ENCODE results near the gene CCDC70. TPM values are rescaled to one million over a fixed set of nuclear protein-coding genes. Genes with fewer than 3 reads are reported as not detected.

The CCDC70 gene
- total RNA-seq, 1 experiment from 2014 or later: not detected

DNA sequence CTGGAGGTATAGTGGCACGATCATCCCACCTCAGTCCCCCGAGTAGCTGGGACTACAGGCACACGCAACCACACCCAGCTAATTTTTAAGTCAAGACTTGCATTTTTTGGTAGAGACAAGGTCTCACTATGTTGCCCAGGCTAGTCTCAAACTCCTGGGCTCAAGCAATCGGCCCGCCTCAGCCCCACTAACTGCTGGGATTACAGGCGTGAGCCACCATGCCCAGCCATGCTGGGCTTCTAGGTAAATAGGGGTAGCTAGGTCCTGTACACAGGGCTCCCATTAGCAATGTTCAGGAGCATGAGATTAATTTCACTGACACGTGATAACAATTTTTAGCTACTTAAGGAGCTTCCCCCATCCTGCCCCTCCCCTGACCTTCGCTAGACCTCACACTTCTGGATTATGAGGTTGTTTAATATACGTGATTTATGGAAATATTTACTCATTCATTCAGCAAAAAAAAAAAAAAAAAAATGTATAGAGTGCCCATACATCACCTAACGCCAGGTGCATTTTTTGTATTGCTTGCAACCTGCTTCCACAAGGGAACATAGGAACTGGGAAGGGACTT is 36.0 kb upstream of the CCDC70 start:
- POLR2A ChIA-PET (ENCODE audit: low non-redundant PET): interaction anchor here (0.6 kb wide), 1 partner anchor 39 kb away, joined by 3 read pairs; no protein-coding TSS in a partner anchor
- Histone ChIP-seq H3K27me3 (replicated peaks; ENCODE audit: insufficient read depth, low read depth, low read length, poor library complexity) (no peaks in the 10 kb centered on the region), H3K36me3 (ENCODE audit: insufficient read depth, low read length, poor library complexity, severe bottlenecking) (no peaks in the 10 kb centered on the region), H3K27ac (ENCODE audit: low read depth, low read length, poor library complexity, severe bottlenecking) (no peak overlapping the region), H3K4me1 (ENCODE audit: insufficient read depth, low read length, poor library complexity, severe bottlenecking) (no peaks in the 10 kb centered on the region), H3K4me3 (ENCODE audit: low read depth, low read length, poor library complexity, severe bottlenecking) (no peak overlapping the region), H3K9me3 (ENCODE audit: low read depth, low read length, poor library complexity, severe bottlenecking) (no peaks in the 10 kb centered on the region)
- TF ChIP-seq, protein P1, sequence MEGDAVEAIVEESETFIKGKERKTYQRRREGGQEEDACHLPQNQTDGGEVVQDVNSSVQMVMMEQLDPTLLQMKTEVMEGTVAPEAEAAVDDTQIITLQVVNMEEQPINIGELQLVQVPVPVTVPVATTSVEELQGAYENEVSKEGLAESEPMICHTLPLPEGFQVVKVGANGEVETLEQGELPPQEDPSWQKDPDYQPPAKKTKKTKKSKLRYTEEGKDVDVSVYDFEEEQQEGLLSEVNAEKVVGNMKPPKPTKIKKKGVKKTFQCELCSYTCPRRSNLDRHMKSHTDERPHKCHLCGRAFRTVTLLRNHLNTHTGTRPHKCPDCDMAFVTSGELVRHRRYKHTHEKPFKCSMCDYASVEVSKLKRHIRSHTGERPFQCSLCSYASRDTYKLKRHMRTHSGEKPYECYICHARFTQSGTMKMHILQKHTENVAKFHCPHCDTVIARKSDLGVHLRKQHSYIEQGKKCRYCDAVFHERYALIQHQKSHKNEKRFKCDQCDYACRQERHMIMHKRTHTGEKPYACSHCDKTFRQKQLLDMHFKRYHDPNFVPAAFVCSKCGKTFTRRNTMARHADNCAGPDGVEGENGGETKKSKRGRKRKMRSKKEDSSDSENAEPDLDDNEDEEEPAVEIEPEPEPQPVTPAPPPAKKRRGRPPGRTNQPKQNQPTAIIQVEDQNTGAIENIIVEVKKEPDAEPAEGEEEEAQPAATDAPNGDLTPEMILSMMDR (conservative IDR thresholded peaks at IDR 0.05; ENCODE audit: low read depth, low read length): no peak
- TF ChIP-seq EZH2 (IDR thresholded peaks at IDR 0.05; ENCODE audit: borderline replicate concordance, low read depth, low read length, poor library complexity, severe bottlenecking): no peak
- intact Hi-C loops (cut with micrococcal nuclease; ENCODE audit: unreplicated experiment): no loop called here
- DNase-seq (ENCODE audit: low spot score): no peak
- CTCF ChIA-PET: interaction anchor here (0.7 to 1.0 kb wide), 2 partner anchors 9 to 381 kb away, joined by 3 to 4 read pairs; no protein-coding TSS in a partner anchor
- no TSS peak for BruUV-seq (replicated peaks)

- Histone ChIP-seq H3K27ac (ENCODE audit: low read depth, low read length, poor library complexity, severe bottlenecking) (no peak overlapping the region), H3K4me3 (ENCODE audit: low read depth, low read length, poor library complexity, severe bottlenecking) (no peak overlapping the region), H3K36me3 (ENCODE audit: insufficient read depth, low read length, poor library complexity, severe bottlenecking) (no peaks in the 10 kb centered on the region), H3K4me1 (ENCODE audit: insufficient read depth, low read length, poor library complexity, severe bottlenecking) (no peaks in the 10 kb centered on the region), H3K27me3 (replicated peaks; ENCODE audit: insufficient read depth, low read depth, low read length, poor library complexity) (no peaks in the 10 kb centered on the region), H3K9me3 (ENCODE audit: low read depth, low read length, poor library complexity, severe bottlenecking) (no peaks in the 10 kb centered on the region)
- no peak for DNase-seq (ENCODE audit: low spot score)
- intact Hi-C loops (cut with micrococcal nuclease; ENCODE audit: unreplicated experiment): no loop called here
- BruUV-seq (replicated peaks): no TSS peak
- POLR2A ChIA-PET (ENCODE audit: low non-redundant PET): no interaction called here
- TF ChIP-seq, protein P1 (conservative IDR thresholded peaks at IDR 0.05; ENCODE audit: low read depth, low read length): no peak
- no peak for TF ChIP-seq EZH2 (IDR thresholded peaks at IDR 0.05; ENCODE audit: borderline replicate concordance, low read depth, low read length, poor library complexity, severe bottlenecking)
- CTCF ChIA-PET: no interaction called here
These were observed 35.2 kb upstream of the CCDC70 start for GRCh38 chr13:51826606-51827005.

DNA sequence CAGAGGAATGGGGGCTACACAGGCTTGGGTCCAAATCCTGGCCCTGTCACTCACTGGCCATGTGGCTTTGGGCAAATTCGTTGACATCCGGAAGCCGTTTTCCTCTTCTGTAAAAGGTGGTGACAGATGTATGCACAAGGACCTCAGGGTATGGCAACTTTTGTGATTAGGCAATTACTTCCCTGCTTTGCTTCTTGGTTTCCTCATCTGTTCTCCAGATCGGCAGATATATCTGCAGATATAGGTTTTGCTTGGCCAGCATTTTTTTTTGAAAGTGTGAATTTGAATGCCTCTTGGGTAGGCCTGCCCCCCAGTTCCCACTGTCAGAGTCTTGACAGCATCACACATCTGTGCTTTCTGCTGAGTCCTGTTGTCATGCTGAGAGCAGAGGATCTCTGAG is 34.5 kb upstream of the CCDC70 start:
- no TSS peak for BruUV-seq (replicated peaks)
- DNase-seq (ENCODE audit: low spot score): no peak
- no peak overlapping the region for H3K4me3 ChIP-seq (ENCODE audit: low read depth, low read length, poor library complexity, severe bottlenecking)
- ChIA-PET POLR2A (ENCODE audit: low non-redundant PET) (no interaction called here), CTCF (no interaction called here)
- no peaks in the 10 kb centered on the region for H3K27me3 ChIP-seq (replicated peaks; ENCODE audit: insufficient read depth, low read depth, low read length, poor library complexity)
- intact Hi-C loops (cut with micrococcal nuclease; ENCODE audit: unreplicated experiment): no loop called here
- no peaks in the 10 kb centered on the region for H3K36me3 ChIP-seq (ENCODE audit: insufficient read depth, low read length, poor library complexity, severe bottlenecking)
- H3K27ac ChIP-seq (ENCODE audit: low read depth, low read length, poor library complexity, severe bottlenecking): no peak overlapping the region
- TF ChIP-seq, protein P1 (conservative IDR thresholded peaks at IDR 0.05; ENCODE audit: low read depth, low read length): no peak
- no peaks in the 10 kb centered on the region for H3K4me1 ChIP-seq (ENCODE audit: insufficient read depth, low read length, poor library complexity, severe bottlenecking)
- no peaks in the 10 kb centered on the region for H3K9me3 ChIP-seq (ENCODE audit: low read depth, low read length, poor library complexity, severe bottlenecking)
